Measurements from ENCODE around the gene HTR6.

Gene HTR6

GRCh38 chr1:19664453-19665185 lies at the start of gene HTR6:
HTR6 (plus strand) TSS chr1:19664875; CDS start chr1:19665754, 879 bp downstream.
- TF ChIP-seq EZH2phosphoT487 (IDR thresholded peaks at IDR 0.05; ENCODE audit: borderline replicate concordance) (no peak), CTCF (conservative IDR thresholded peaks at IDR 0.05; ENCODE audit: low read length) (no peak)
- H3K4me3 ChIP-seq (ENCODE audit: low read length, poor library complexity, severe bottlenecking) = no peak within 1 kb of the TSS
- no peaks in the 10 kb centered on the region for H3K27me3 ChIP-seq (ENCODE audit: insufficient read depth, low read length, poor library complexity, severe bottlenecking)
- H3K4me1 ChIP-seq (ENCODE audit: insufficient read depth, low read length, poor library complexity, severe bottlenecking) = no peaks in the 10 kb centered on the region
- no peak within 1 kb of the TSS for H2AFZ ChIP-seq (ENCODE audit: low read length)
- H3K79me2 ChIP-seq (ENCODE audit: insufficient read depth, low read length) = no peaks in the 10 kb centered on the region
- H4K20me1 ChIP-seq (ENCODE audit: insufficient read depth, low read length, poor library complexity, severe bottlenecking) = no peaks in the 10 kb centered on the region
- no peak within 1 kb of the TSS for H3K9ac ChIP-seq (ENCODE audit: low read depth, low read length, poor library complexity, severe bottlenecking)
- no peaks in the 10 kb centered on the region for H3F3A ChIP-seq (ENCODE audit: low read depth)
- no peaks in the 10 kb centered on the region for H3K36me3 ChIP-seq (ENCODE audit: insufficient read depth, low read length)
- no peaks in the 10 kb centered on the region for H3K9me3 ChIP-seq (ENCODE audit: insufficient read depth, low read depth, low read length)
- no peaks in the 10 kb centered on the region for H3K9me2 ChIP-seq (replicated peaks; ENCODE audit: low read depth, low read length)
- no peak within 1 kb of the TSS for H3K4me2 ChIP-seq (ENCODE audit: low read depth, low read length, poor library complexity, severe bottlenecking)

GRCh38 chr1:19615438-19615837 lies 49.2 kb upstream of the HTR6 start:
- Histone ChIP-seq H3K4me2 (ENCODE audit: low read depth, low read length, poor library complexity, severe bottlenecking) (no peak overlapping the region), H3K36me3 (ENCODE audit: insufficient read depth, low read length) (no peaks in the 10 kb centered on the region), H3F3A (ENCODE audit: low read depth) (no peaks in the 10 kb centered on the region), H3K4me1 (ENCODE audit: insufficient read depth, low read length, poor library complexity, severe bottlenecking) (peaks cover 11% of the 10 kb centered on the region), H3K9ac (ENCODE audit: low read depth, low read length, poor library complexity, severe bottlenecking) (no peak overlapping the region), H3K79me2 (ENCODE audit: insufficient read depth, low read length) (no peaks in the 10 kb centered on the region), H3K27me3 (ENCODE audit: insufficient read depth, low read length, poor library complexity, severe bottlenecking) (no peaks in the 10 kb centered on the region), H2AFZ (ENCODE audit: low read length) (no peak overlapping the region), H3K4me3 (ENCODE audit: low read length, poor library complexity, severe bottlenecking) (no peak overlapping the region), H3K9me2 (replicated peaks; ENCODE audit: low read depth, low read length) (no peaks in the 10 kb centered on the region), H4K20me1 (ENCODE audit: insufficient read depth, low read length, poor library complexity, severe bottlenecking) (no peaks in the 10 kb centered on the region), H3K9me3 (ENCODE audit: insufficient read depth, low read depth, low read length) (no peaks in the 10 kb centered on the region)
- no peak for TF ChIP-seq CTCF (conservative IDR thresholded peaks at IDR 0.05; ENCODE audit: low read length)
- TF ChIP-seq EZH2phosphoT487 (IDR thresholded peaks at IDR 0.05; ENCODE audit: borderline replicate concordance) = no peak

- no peaks in the 10 kb centered on the region for H3K9me3 ChIP-seq (ENCODE audit: insufficient read depth, low read depth, low read length)
- H3K9ac ChIP-seq (ENCODE audit: low read depth, low read length, poor library complexity, severe bottlenecking) = no peak overlapping the region
- H3K27me3 ChIP-seq (ENCODE audit: insufficient read depth, low read length, poor library complexity, severe bottlenecking) = no peaks in the 10 kb centered on the region
- H3K4me3 ChIP-seq (ENCODE audit: low read length, poor library complexity, severe bottlenecking) = no peak overlapping the region
- no peaks in the 10 kb centered on the region for H3K79me2 ChIP-seq (ENCODE audit: insufficient read depth, low read length)
- H3K36me3 ChIP-seq (ENCODE audit: insufficient read depth, low read length) = no peaks in the 10 kb centered on the region
- H4K20me1 ChIP-seq (ENCODE audit: insufficient read depth, low read length, poor library complexity, severe bottlenecking) = no peaks in the 10 kb centered on the region
- H3K4me2 ChIP-seq (ENCODE audit: low read depth, low read length, poor library complexity, severe bottlenecking) = no peak overlapping the region
- H3K9me2 ChIP-seq (replicated peaks; ENCODE audit: low read depth, low read length) = no peaks in the 10 kb centered on the region
- peaks cover 11% of the 10 kb centered on the region for H3K4me1 ChIP-seq (ENCODE audit: insufficient read depth, low read length, poor library complexity, severe bottlenecking)
- H3F3A ChIP-seq (ENCODE audit: low read depth) = no peaks in the 10 kb centered on the region
- H2AFZ ChIP-seq (ENCODE audit: low read length) = no peak overlapping the region
- TF ChIP-seq EZH2phosphoT487 (IDR thresholded peaks at IDR 0.05; ENCODE audit: borderline replicate concordance) (no peak), CTCF (conservative IDR thresholded peaks at IDR 0.05; ENCODE audit: low read length) (no peak)
Observed at GRCh38 chr1:19616489-19616888, 48.2 kb upstream of the HTR6 start.

Data from Loucy (cell line).